Smooth muscle cell (in vitro differentiated cells): ENCODE results near the gene TPGS1. TPM values are rescaled to one million over a fixed set of nuclear protein-coding genes. Genes with fewer than 3 reads are reported as not detected.

ENCODE experiments used
- DNase-seq: peaks from one replicate; lab custom pipeline; 2025; ENCODE audit not compliant: unreplicated experiment; lab: John Stamatoyannopoulos, UW
- H2AFZ ChIP-seq: fragments of 200-600 bp; sonication (generic); 2 replicates; pipeline ENCODE4 v1.6.0; 2016; ENCODE audit warnings: antibody characterized with exemption, low read depth, mild to moderate bottlenecking
- H3F3A ChIP-seq: fragments of 200-600 bp; sonication (generic); 2 replicates; pipeline ENCODE4 v1.6.0; 2017; ENCODE audit warnings: antibody characterized with exemption, low read depth
- H3K27ac ChIP-seq: fragments of 200-600 bp; sonication (generic); 2 replicates; pipeline ENCODE4 v1.5.1; 2016; ENCODE audit warnings: low read depth, mild to moderate bottlenecking
- H3K27me3 ChIP-seq: fragments of 200-600 bp; sonication (generic); 2 replicates; pipeline ENCODE4 v1.6.1; 2016; ENCODE audit warnings: low read depth, mild to moderate bottlenecking
- H3K36me3 ChIP-seq: fragments of 200-600 bp; sonication (generic); 2 replicates; pipeline ENCODE4 v1.5.1; 2016; ENCODE audit warnings: low read depth
- H3K4me1 ChIP-seq: fragments of 200-600 bp; sonication (generic); 2 replicates; pipeline ENCODE4 v1.5.1; 2016; ENCODE audit warnings: low read depth
- H3K4me2 ChIP-seq: fragments of 200-600 bp; sonication (generic); 2 replicates; pipeline ENCODE4 v1.6.0; 2016; ENCODE audit warnings: mild to moderate bottlenecking
- H3K4me3 ChIP-seq: fragments of 200-600 bp; sonication (generic); 2 replicates; pipeline ENCODE4 v1.5.1; 2016; ENCODE audit warnings: mild to moderate bottlenecking
- H3K79me2 ChIP-seq: fragments of 200-600 bp; sonication (generic); 2 replicates; pipeline ENCODE4 v1.6.0; 2016; ENCODE audit warnings: low read depth, mild to moderate bottlenecking
- H3K9ac ChIP-seq: fragments of 200-600 bp; sonication (generic); 2 replicates; pipeline ENCODE4 v1.6.0; 2016; ENCODE audit warnings: low read depth
- H3K9me3 ChIP-seq: fragments of 200-600 bp; sonication (generic); replicated peaks from 2 replicates; pipeline ENCODE4 v1.5.1; 2016; ENCODE audit warnings: low read depth
- H4K20me1 ChIP-seq: fragments of 200-600 bp; sonication (generic); 2 replicates; pipeline ENCODE4 v1.6.0; 2016; ENCODE audit warnings: low read depth
- WGBS: methylation state at CpG from one replicate; pipeline ENCODE4 v1.1.7; 2016; ENCODE audit warnings: low lambda C conversion rate; 5-methylcytosine and 5-hydroxymethylcytosine counted together
- polyA plus RNA-seq: library from polyadenylated mRNA; unstranded; fragments of >200 nt; fragmentation: Nextera tagmentation; extraction: Ambion mirVana; gene quantifications from 2 replicates; pipeline ENCODE4 v1.2.1, GENCODE V29; 2016
- total RNA-seq: library from RNA; depleted of rRNA; stranded (reverse); fragments of >200 nt; gene quantifications from 2 replicates; pipeline ENCODE4 v1.2.3, GENCODE V29; 2014
- TF ChIP-seq, protein P1 (sequence below): fragments of 200-600 bp; sonication (generic); IDR thresholded peaks from 2 replicates; pipeline ENCODE4 v1.5.1; 2017; ENCODE audit warnings: borderline replicate concordance, mild to moderate bottlenecking, antibody characterized with exemption; ENCODE audit not compliant: insufficient read depth, poor library complexity, severe bottlenecking

The TPGS1 gene
- total and polyA plus RNA-seq, 2 experiments from 2014 or later = 20.5 to 51.3 TPM

DNA sequence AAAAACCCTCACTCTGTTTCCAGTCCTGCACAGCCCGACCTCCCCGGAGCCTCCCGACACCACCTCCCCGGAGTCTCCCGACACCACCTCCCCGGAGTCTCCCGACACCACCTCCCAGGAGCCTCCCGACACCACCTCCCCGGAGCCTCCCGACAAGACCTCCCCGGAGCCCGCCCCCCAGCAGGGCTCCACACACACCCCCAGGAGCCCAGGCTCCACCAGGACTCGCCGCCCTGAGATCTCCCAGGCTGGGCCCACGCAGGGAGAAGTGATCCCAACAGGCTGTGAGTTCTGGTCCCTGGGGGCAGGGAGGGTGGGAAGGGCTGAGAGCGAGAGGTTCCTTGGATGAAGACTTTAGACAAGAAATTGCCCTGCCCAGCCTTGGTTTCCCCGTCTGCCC lies 5.7 kb upstream of the TPGS1 start:
- 90% methylated on average over 14 of the region's 17 CpGs for WGBS
- Histone ChIP-seq H3K4me1 (peaks cover 4% of the 10 kb centered on the region), H3F3A (no peaks in the 10 kb centered on the region), H3K36me3 (no peaks in the 10 kb centered on the region), H3K9ac (no peak overlapping the region), H2AFZ (no peak overlapping the region), H3K4me2 (no peak overlapping the region), H4K20me1 (no peaks in the 10 kb centered on the region), H3K27ac (no peak overlapping the region), H3K4me3 (no peak overlapping the region), H3K79me2 (no peaks in the 10 kb centered on the region), H3K9me3 (no peaks in the 10 kb centered on the region), H3K27me3 (peaks cover 25% of the 10 kb centered on the region)
- no peak for DNase-seq
- TF ChIP-seq, protein P1, sequence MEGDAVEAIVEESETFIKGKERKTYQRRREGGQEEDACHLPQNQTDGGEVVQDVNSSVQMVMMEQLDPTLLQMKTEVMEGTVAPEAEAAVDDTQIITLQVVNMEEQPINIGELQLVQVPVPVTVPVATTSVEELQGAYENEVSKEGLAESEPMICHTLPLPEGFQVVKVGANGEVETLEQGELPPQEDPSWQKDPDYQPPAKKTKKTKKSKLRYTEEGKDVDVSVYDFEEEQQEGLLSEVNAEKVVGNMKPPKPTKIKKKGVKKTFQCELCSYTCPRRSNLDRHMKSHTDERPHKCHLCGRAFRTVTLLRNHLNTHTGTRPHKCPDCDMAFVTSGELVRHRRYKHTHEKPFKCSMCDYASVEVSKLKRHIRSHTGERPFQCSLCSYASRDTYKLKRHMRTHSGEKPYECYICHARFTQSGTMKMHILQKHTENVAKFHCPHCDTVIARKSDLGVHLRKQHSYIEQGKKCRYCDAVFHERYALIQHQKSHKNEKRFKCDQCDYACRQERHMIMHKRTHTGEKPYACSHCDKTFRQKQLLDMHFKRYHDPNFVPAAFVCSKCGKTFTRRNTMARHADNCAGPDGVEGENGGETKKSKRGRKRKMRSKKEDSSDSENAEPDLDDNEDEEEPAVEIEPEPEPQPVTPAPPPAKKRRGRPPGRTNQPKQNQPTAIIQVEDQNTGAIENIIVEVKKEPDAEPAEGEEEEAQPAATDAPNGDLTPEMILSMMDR = no peak

- H3K27me3 ChIP-seq = peaks cover 1% of the 10 kb centered on the region
- no peak overlapping the region for H3K27ac ChIP-seq
- H3K79me2 ChIP-seq = peaks cover 16% of the 10 kb centered on the region
- H3K9ac ChIP-seq = no peak overlapping the region
- no peak for DNase-seq
- H4K20me1 ChIP-seq = no peaks in the 10 kb centered on the region
- no peak overlapping the region for H3K4me2 ChIP-seq
- no peak overlapping the region for H3K4me3 ChIP-seq
- TF ChIP-seq, protein P1 = no peak
- 95% methylated on average over 14 of the region's 14 CpGs for WGBS
- peaks cover 9% of the 10 kb centered on the region for H3K4me1 ChIP-seq
- no peaks in the 10 kb centered on the region for H3K36me3 ChIP-seq
- no peaks in the 10 kb centered on the region for H3F3A ChIP-seq
- H2AFZ ChIP-seq = no peak overlapping the region
- H3K9me3 ChIP-seq = no peaks in the 10 kb centered on the region
Measured at GRCh38 chr19:504616-505015, 2.7 kb upstream of the TPGS1 start.

DNA sequence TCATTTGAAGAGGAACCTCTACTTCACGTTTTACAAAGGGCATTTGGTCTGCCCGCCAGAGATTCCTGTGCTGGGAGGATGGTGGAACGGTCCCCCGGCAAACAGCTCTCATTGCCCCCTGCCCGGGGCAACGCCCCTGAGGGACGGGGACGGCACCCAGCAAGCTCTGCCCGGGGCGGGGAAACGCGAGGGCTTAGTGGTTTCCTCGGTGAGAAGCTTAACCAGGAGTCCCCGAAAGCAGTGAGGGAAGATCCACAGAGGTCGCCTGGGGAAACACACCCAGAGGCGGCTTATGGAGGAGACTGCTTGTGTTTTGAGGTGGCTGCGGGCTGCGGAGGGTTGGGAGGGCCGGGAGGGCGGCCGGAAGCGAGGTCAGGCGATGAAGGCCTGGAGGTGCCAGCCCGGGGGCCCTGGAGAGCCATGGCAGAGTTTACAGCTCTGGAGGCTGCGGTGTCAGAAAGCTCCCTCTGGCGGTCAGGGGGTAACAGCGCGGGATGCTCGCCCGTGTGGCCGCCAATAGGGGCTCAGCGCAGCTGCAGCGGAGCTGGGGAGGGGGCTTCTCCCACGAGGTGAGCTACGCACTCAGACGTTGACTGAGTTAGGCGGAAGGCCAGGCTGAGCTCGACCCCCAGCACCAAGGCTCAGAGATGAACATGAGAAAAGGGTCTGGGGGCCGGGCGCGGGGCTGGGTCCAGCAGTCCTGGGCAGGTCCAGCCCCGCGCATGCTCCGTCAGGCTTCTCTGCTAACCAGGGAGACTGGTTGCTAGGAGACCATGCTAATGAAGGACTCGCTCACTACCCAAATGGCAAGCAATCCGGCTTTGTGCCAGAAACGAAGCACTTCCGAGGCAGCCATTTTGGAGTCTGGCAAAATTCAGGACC lies 652 bp upstream of the TPGS1 start:
- no peaks in the 10 kb centered on the region for H4K20me1 ChIP-seq
- peak overlapping the region; percentile 87 for H3K27ac ChIP-seq
- peak overlapping the region; percentile 100 for H3K4me2 ChIP-seq
- TF ChIP-seq, protein P1 = peak; percentile 90
- peak; percentile 99 for DNase-seq
- peak overlapping the region; percentile 97 for H2AFZ ChIP-seq
- WGBS = 10% methylated on average over 45 of the region's 48 CpGs
- H3K4me1 ChIP-seq = peaks cover 19% of the 10 kb centered on the region
- H3K9ac ChIP-seq = peak overlapping the region; percentile 91
- no peaks in the 10 kb centered on the region for H3K9me3 ChIP-seq
- peak overlapping the region; percentile 97 for H3K4me3 ChIP-seq
- H3K27me3 ChIP-seq = no peaks in the 10 kb centered on the region
- peaks cover 5% of the 10 kb centered on the region for H3F3A ChIP-seq
- H3K79me2 ChIP-seq = peaks cover 16% of the 10 kb centered on the region
- no peaks in the 10 kb centered on the region for H3K36me3 ChIP-seq
